ENCODE data around the gene MKRN2.

Gene MKRN2

GRCh38 chr3:12574661-12575060 lies 17.8 kb downstream of the MKRN2 start:
- peaks cover 88% of the 10 kb centered on the region for H3K36me3 Mint-ChIP-seq (ENCODE audit: low read depth)
- no peaks in the 10 kb centered on the region for H3K4me1 Mint-ChIP-seq
- H3K4me3 Mint-ChIP-seq, result no peak overlapping the region
- no peak for TF ChIP-seq CTCF (IDR thresholded peaks at IDR 0.05; ENCODE audit: unreplicated experiment in 3 of 3)
- no peak overlapping the region for H3K27ac Mint-ChIP-seq
- H3K27me3 Mint-ChIP-seq (ENCODE audit: low read depth), result no peaks in the 10 kb centered on the region
- no peaks in the 10 kb centered on the region for H3K9me3 Mint-ChIP-seq

GRCh38 chr3:12577379-12577778 lies 20.5 kb downstream of the MKRN2 start:
- H3K4me1 Mint-ChIP-seq, result no peaks in the 10 kb centered on the region
- no peaks in the 10 kb centered on the region for H3K27me3 Mint-ChIP-seq (ENCODE audit: low read depth)
- TF ChIP-seq CTCF (IDR thresholded peaks at IDR 0.05; ENCODE audit: unreplicated experiment in 3 of 3), result no peak
- no peaks in the 10 kb centered on the region for H3K9me3 Mint-ChIP-seq
- no peak overlapping the region for H3K27ac Mint-ChIP-seq
- no peak overlapping the region for H3K4me3 Mint-ChIP-seq
- H3K36me3 Mint-ChIP-seq (ENCODE audit: low read depth), result peaks cover 79% of the 10 kb centered on the region

- Mint-ChIP-seq H3K4me3 (no peak overlapping the region), H3K4me1 (no peaks in the 10 kb centered on the region), H3K36me3 (ENCODE audit: low read depth) (peaks cover 82% of the 10 kb centered on the region), H3K9me3 (no peaks in the 10 kb centered on the region), H3K27ac (no peak overlapping the region), H3K27me3 (ENCODE audit: low read depth) (no peaks in the 10 kb centered on the region)
- no peak for TF ChIP-seq CTCF (IDR thresholded peaks at IDR 0.05; ENCODE audit: unreplicated experiment in 3 of 3)
Measured at GRCh38 chr3:12578742-12579141, 21.9 kb downstream of the MKRN2 start.

GRCh38 chr3:12579456-12579855 lies 22.6 kb downstream of the MKRN2 start:
- no peaks in the 10 kb centered on the region for H3K4me1 Mint-ChIP-seq
- no peak overlapping the region for H3K27ac Mint-ChIP-seq
- TF ChIP-seq CTCF (IDR thresholded peaks at IDR 0.05; ENCODE audit: unreplicated experiment in 3 of 3), result no peak
- no peak overlapping the region for H3K4me3 Mint-ChIP-seq
- no peaks in the 10 kb centered on the region for H3K9me3 Mint-ChIP-seq
- H3K36me3 Mint-ChIP-seq (ENCODE audit: low read depth), result peaks cover 82% of the 10 kb centered on the region
- H3K27me3 Mint-ChIP-seq (ENCODE audit: low read depth), result no peaks in the 10 kb centered on the region

GRCh38 chr3:12579905-12580304 lies 23.0 kb downstream of the MKRN2 start:
- Mint-ChIP-seq H3K27me3 (ENCODE audit: low read depth) (no peaks in the 10 kb centered on the region), H3K4me1 (no peaks in the 10 kb centered on the region), H3K9me3 (no peaks in the 10 kb centered on the region), H3K27ac (no peak overlapping the region), H3K4me3 (no peak overlapping the region), H3K36me3 (ENCODE audit: low read depth) (peaks cover 82% of the 10 kb centered on the region)
- TF ChIP-seq CTCF (IDR thresholded peaks at IDR 0.05; ENCODE audit: unreplicated experiment in 3 of 3), result no peak

- TF ChIP-seq CTCF (IDR thresholded peaks at IDR 0.05; ENCODE audit: unreplicated experiment in 3 of 3), result no peak
- H3K27me3 Mint-ChIP-seq (ENCODE audit: low read depth), result no peaks in the 10 kb centered on the region
- H3K27ac Mint-ChIP-seq, result no peak overlapping the region
- H3K4me3 Mint-ChIP-seq, result no peak overlapping the region
- H3K9me3 Mint-ChIP-seq, result no peaks in the 10 kb centered on the region
- H3K36me3 Mint-ChIP-seq (ENCODE audit: low read depth), result peaks cover 74% of the 10 kb centered on the region
- H3K4me1 Mint-ChIP-seq, result no peaks in the 10 kb centered on the region
Measured at GRCh38 chr3:12582730-12583129, 25.8 kb downstream of the MKRN2 start.
